ENCODE measurements around the gene HOXA6.

Gene HOXA6

GRCh38 chr7:27174874-27175625, 27.5 kb upstream of the HOXA6 start:
- TF ChIP-seq, protein P1, sequence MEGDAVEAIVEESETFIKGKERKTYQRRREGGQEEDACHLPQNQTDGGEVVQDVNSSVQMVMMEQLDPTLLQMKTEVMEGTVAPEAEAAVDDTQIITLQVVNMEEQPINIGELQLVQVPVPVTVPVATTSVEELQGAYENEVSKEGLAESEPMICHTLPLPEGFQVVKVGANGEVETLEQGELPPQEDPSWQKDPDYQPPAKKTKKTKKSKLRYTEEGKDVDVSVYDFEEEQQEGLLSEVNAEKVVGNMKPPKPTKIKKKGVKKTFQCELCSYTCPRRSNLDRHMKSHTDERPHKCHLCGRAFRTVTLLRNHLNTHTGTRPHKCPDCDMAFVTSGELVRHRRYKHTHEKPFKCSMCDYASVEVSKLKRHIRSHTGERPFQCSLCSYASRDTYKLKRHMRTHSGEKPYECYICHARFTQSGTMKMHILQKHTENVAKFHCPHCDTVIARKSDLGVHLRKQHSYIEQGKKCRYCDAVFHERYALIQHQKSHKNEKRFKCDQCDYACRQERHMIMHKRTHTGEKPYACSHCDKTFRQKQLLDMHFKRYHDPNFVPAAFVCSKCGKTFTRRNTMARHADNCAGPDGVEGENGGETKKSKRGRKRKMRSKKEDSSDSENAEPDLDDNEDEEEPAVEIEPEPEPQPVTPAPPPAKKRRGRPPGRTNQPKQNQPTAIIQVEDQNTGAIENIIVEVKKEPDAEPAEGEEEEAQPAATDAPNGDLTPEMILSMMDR (IDR thresholded peaks at IDR 0.05): no peak
- TF ChIP-seq ZFX (IDR thresholded peaks at IDR 0.05; ENCODE audit: borderline replicate concordance): no peak
- peak overlapping the region; percentile 81 for H3K27ac ChIP-seq

DNA sequence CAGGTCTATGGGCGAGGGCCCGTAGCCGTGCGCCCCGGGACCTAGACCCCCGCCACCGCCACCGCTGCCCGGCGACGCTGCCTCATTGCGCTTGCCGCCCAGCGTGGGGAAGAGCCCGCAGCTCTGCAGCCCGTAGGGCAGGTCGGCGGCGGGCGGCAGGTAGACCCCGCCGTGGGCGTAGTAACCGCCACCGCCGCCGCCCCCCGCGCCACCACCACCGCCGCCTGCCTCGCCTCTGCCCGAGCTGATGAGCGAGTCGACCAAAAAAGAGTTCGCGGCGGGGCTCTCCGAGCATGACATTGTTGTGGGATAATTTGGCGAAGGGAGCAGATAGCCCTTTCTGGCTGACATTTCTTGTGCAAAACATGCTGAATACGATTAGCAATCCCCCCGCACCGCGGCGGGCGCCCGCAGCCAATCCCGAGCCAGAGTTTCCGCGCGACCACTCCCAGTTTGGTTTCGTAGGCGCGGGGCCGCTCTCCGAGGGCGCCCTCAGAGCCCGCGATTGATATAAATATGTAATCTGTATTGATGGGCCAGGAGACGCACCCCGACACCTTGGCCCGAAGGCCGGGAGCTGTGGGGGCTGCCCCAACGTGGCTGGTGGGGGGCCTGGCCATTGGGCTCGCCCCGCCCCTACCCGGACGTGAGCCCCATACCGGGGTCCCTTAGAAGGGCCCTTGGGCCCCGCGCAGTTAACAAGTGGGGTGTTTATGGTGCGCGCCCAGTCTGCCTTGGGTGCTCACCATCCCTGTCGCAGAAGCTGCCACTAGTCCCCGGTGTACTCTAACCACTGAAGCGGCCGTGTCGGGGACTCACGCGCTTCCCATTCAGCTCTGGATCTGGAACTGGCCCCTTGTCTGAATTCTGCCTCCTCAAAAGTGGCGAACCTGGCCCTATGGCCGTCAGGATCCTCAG, 26.6 kb upstream of the HOXA6 start, which contains the start of gene HOXA10:
TSS of gene HOXA10 (minus strand) at position 365 of the 918 bp plus-strand sequence. CDS start at position 351, 14 bp downstream.
- peak within 1 kb of the TSS; percentile 81 for H3K27ac ChIP-seq

GRCh38 chr7:27173511-27173955, 26.0 kb upstream of the HOXA6 start:
- no peak for TF ChIP-seq ZFX (IDR thresholded peaks at IDR 0.05; ENCODE audit: borderline replicate concordance)
- TF ChIP-seq, protein P1 (IDR thresholded peaks at IDR 0.05): no peak
- H3K27ac ChIP-seq: peak overlapping the region; percentile 81

More for the DNA sequence above, 26.6 kb upstream of the HOXA6 start, which contains the start of gene HOXA10:
- no peak for TF ChIP-seq ZFX (IDR thresholded peaks at IDR 0.05; ENCODE audit: borderline replicate concordance)
- TF ChIP-seq, protein P1 (IDR thresholded peaks at IDR 0.05): no peak

GRCh38 chr7:27172823-27173510, 25.4 kb upstream of the HOXA6 start:
- TF ChIP-seq, protein P1 (IDR thresholded peaks at IDR 0.05): no peak
- no peak for TF ChIP-seq ZFX (IDR thresholded peaks at IDR 0.05; ENCODE audit: borderline replicate concordance)
- H3K27ac ChIP-seq: peak overlapping the region; percentile 81

- TF ChIP-seq ZFX (IDR thresholded peaks at IDR 0.05; ENCODE audit: borderline replicate concordance): no peak
- TF ChIP-seq, protein P1 (IDR thresholded peaks at IDR 0.05): no peak
- H3K27ac ChIP-seq: peak overlapping the region; percentile 81
Observed at GRCh38 chr7:27172315-27172774, 24.8 kb upstream of the HOXA6 start.

DNA sequence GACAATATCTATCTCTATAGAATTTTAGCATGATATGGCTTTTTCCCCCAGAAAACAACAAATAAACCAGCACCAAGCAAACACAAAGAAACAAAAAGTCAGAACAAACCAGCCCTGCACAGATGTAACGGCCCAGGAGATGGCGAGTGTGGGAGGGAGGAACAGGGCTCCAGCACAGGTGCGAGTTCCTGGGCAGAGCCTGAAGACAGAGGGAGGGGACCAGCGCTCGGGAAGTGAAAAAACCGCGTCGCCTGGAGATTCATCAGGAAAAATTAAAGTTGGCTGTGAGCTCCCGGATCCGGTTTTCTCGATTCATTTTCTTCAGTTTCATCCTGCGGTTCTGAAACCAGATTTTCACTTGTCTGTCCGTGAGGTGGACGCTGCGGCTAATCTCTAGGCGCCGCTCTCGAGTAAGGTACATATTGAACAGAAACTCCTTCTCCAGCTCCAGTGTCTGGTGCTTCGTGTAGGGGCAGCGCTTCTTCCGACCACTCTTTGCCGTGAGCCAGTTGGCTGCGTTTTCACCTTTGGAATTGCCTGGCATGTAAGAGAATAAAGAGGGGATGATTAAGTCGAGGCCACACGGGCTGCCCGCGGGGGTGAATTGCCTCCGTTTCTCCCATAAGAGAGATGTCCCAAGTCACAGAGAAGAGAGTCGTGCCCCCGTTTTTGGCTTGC, 24.2 kb upstream of the HOXA6 start:
- TF ChIP-seq ZFX (IDR thresholded peaks at IDR 0.05; ENCODE audit: borderline replicate concordance): no peak
- TF ChIP-seq, protein P1 (IDR thresholded peaks at IDR 0.05): peak; percentile 77
- H3K27ac ChIP-seq: peak overlapping the region; percentile 81

Measured in 22Rv1 (cell line).